ENCODE results near the gene IFRD2.

IFRD2 gene

DNA sequence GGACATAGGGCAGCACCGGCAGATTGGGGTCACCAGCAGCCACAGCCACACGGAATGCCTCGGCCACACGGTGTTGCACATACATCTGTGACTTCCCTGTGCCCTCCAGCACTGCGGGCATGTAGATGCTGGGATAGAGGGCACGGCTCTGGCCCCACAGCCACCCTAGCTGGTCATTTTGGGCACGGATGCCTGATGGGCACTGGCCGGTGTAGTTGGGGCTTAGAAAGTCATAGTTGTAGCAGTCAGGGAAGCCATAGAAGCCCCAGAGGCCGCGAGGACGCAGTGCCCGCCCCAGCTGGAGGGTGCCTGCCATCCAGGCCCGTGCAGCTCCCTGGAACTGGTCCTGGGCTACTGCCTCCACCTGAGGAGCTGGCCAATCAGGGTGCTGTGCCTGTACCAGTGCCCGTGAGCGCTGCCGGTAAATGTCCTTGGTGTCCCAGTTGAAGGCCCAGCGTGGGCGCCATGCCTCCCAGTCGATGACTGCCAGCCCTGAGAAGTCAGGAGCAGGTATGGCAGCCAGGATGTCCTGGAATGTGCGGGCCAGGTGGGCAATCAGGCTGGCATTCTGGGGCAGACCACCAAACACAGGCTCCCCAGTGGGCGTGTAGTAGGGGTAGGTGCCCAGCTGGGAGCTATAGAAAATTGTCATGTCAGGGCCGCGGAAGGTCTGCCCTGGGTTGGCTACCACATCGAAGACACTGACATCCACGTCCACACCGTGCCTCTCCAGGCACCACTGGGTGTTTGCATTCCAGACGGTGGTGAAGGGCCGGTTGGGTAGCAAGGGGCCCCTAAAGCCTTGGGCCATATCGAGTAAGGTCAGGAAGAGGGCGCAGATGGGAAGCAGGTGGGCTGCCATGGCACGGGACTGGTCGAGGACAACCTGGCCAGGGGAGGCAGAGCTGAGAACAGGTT lies 10.1 kb upstream of the IFRD2 start:
- DNase-seq (ENCODE audit: low read depth in 3 of 3, low spot score in 1 of 3), result no peak

DNA sequence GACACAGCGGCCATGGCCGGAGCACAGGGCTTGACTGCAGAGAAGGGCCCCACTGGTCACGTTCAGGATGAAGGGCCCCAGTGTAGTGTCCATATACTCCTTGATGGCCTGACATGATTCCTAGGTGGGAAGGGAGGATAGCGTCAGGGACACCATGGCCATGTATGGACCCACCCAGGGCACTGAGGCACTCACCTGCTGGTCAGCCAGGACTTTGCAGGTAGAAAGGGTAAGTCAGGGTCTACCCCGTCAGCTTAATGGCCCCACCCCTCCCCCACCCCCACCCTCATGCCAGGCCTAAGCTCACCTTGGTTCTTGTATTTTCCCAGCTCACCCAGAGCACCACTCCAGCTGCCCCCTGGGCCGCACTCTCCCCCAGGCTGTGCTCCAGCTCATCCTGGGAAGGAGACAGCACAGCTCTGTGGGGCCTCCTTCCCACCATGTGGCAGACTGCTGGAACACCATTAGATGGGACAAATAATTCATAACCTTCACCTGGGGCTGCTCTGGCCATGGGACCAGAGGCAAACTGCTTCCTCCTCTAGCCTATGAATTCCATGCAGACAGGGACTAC lies 8.5 kb upstream of the IFRD2 start:
- DNase-seq (ENCODE audit: low read depth in 3 of 3, low spot score in 1 of 3), result no peak

- no peak for DNase-seq (ENCODE audit: low read depth in 3 of 3, low spot score in 1 of 3)
These were observed 7.9 kb upstream of the IFRD2 start for GRCh38 chr3:50299929-50300680.

DNA sequence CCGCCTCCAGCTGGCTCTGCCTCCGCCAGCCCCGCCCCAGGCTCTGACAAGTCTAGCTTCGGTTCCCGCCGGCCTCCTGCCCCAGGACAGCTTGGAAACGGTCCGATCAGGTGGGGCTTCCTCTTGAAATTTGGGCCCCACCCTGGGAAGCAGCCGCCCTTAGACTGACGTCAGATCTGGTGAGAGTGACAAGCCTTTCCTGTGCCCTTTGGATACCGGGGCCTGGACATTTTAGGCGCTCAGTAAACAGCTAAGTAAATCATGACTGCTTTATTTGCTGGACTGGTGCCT lies 7.4 kb upstream of the IFRD2 start:
- no peak for DNase-seq (ENCODE audit: low read depth in 3 of 3, low spot score in 1 of 3)

DNA sequence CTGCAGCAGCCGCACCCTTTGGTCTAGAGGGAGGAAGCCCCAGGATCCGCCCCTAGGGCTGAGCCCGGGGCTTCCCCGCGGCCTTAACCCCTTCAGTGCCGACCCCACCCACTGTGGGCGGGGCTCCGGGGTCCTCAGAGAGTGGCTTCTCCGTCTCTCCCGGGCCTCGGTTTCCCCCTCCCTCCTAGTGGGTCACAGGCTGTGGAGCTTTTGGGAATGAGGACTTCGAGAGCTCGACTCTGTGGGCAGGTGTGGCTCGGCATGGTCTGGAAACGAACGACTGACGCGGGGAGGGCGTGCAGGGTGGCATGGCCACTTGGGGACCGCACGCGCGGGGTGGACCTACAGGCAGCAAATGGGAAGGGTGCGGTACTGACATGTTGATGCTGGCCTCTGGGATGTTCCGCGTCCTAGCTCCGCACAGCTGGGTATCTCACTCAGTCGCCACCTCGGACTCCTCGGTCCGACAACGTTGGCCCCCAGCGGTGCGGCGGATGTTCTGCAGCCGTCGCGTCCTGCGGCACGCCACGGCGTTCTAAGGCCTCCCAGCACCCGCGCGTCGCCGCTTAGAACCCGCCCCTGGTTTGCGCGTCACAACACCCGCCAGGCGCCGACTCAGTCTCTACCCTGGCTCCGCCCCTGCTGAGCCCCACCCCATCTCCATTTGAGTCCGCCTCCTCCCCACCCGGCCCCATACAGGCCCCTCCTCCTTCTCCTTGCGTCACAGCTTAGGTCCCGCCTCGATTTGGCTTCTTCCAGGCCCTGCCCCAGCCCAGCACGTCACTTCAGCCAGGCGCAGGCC lies 6.8 kb upstream of the IFRD2 start, which contains the start of the genes HYAL3 and NAA80:
Gene HYAL3, minus strand, starts transcription at position 570 of the 802 bp plus-strand sequence. CDS start 3,803 bp downstream, outside the sequence.
Gene NAA80, minus strand, starts transcription at position 570 of the 802 bp plus-strand sequence. CDS start 1,942 bp downstream, outside the sequence.
- peak; percentile 97 to 99 (median 98) for DNase-seq (ENCODE audit: low read depth in 3 of 3, low spot score in 1 of 3)

DNA sequence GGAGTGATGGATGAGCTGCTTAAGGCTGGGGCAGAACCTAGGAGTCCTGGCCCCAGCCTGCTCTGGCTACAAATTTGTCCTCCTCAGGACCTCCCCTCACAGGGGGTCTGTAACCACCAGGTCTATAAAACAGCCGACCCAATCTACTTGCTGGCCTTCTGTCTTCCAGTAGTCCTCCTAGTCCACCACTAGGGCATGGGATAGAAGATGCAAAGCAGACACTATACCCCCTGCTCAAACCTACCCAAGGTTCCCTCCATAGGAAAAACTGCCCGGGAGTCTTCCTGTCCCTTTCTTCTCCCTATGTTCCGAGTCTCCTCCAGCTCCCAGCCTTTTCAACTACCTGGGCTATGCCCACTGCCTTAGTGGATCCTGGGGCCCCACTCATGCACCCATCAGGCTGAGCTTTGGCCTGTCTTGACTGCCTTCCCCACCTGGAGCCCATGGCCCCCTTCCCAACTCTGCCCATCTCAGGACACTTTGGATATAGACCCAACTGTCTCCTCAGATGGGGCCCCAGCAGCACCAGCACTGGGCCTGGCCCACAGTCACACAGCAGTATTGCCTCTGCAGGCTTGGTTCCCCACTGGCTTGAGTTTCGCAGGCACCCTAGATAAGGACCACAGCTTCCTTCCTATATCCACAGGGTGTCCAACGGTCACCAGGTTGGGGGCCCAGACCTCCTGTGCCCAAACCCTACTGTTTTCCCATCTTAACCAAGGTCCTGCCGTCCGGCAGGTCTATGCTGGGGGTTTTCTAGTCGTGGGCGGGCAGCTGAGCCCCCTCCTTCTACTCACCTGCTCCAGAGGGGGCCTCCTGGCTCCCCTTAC lies 5.9 kb upstream of the IFRD2 start:
- no peak for DNase-seq (ENCODE audit: low read depth in 3 of 3, low spot score in 1 of 3)

GRCh38 chr3:50297384-50297775 lies 5.2 kb upstream of the IFRD2 start:
- DNase-seq (ENCODE audit: low read depth in 3 of 3, low spot score in 1 of 3), result no peak

- no peak for DNase-seq (ENCODE audit: low read depth in 3 of 3, low spot score in 1 of 3)
These were observed 4.6 kb upstream of the IFRD2 start for GRCh38 chr3:50296721-50297383.

- no peak for DNase-seq (ENCODE audit: low read depth in 3 of 3, low spot score in 1 of 3)
These were observed 3.6 kb upstream of the IFRD2 start for GRCh38 chr3:50295553-50296431.

GRCh38 chr3:50294492-50295403 lies 2.5 kb upstream of the IFRD2 start:
- DNase-seq (ENCODE audit: low read depth in 3 of 3, low spot score in 1 of 3), result no peak

- DNase-seq (ENCODE audit: low read depth in 3 of 3, low spot score in 1 of 3), result no peak
These were observed 1.9 kb upstream of the IFRD2 start for GRCh38 chr3:50294089-50294488.

DNA sequence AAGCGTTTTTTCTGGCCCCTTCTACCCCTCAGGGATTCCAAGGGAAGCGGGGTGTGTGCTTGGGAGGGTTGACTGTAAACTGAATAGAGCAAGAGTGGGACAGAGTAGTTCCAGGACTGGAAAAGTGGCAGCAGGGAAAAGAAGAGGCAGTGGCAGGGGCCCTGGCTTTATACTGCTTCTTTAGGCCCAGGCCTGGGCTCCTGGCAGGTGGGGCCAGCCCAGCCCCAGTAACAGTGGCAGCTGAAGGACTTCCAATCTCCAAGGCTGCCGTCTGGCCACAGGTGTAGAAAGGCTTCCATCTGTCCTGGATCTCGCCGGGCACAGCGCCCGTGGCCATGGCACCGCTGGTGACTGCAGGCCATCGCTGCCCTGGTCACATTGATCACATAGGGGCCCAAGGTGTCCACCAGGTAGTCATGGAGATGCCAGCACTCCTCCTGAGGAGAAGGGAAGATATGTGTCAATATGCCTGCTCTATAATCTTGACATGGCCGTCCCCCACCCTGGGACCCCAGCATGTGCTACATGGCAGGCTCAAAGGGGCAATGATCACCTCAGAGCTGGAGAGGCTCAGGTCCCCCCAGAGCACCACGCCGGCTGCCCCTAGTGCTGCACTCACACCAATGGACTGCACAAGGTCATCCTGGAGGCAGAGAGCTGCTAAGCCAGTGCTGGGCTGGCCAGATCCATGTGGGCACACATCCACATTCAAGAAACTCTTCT lies 1.0 kb upstream of the IFRD2 start:
- DNase-seq (ENCODE audit: low read depth in 3 of 3, low spot score in 1 of 3), result no peak

GRCh38 chr3:50290161-50290641 lies 2.0 kb downstream of the IFRD2 start:
- no peak for DNase-seq (ENCODE audit: low read depth in 3 of 3, low spot score in 1 of 3)

DNA sequence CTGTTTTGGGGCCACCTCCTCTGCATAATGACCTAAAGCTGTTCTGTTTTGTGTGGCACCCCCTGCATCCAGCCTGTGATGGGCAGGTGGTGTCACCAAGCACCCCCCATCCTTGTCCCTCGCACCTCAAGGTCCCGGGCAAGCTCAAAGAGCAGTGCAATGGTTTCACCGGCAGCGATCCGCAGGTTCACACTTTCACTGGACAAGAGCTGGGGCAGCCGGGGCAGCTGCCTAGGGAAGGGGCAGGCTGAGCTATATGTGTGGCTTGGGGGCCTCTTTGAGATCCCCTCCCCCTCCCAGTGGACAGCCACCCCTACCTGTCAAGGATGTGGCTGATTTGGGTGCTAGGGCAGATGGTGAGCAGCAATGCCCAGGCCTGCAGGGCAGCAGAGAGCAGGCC lies 3.1 kb downstream of the IFRD2 start:
- no peak for DNase-seq (ENCODE audit: low read depth in 3 of 3, low spot score in 1 of 3)

DNA sequence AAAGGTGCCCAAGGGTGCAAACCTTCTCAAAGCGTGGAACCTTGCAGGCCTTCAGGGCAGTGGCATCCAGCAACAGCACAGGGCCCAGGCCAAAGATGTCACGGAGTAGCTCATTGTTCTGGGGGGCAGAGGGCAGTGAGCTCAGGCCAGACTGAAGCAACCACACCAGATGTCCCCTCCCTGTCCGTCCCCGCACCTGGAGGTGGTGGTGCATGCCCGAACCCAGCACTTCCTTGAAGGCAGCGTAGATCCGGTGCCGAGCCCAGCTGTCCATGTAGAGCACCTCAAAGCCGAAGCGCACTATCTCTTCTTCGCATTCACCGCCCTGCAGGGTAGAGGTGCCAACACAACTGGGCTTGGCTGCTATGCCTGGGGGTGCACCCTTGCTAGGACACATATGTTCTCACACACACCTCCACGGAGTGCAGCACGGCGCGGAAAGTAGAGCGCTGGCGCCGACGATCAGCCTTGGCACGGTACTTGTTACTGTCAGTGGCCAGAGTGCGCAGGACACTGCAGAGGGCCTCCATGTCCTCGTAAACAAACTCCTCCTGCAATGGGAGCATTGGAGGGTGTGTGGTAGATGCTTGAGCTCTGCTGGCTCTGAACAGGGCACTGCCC lies 3.7 kb downstream of the IFRD2 start:
- no peak for DNase-seq (ENCODE audit: low read depth in 3 of 3, low spot score in 1 of 3)

DNA sequence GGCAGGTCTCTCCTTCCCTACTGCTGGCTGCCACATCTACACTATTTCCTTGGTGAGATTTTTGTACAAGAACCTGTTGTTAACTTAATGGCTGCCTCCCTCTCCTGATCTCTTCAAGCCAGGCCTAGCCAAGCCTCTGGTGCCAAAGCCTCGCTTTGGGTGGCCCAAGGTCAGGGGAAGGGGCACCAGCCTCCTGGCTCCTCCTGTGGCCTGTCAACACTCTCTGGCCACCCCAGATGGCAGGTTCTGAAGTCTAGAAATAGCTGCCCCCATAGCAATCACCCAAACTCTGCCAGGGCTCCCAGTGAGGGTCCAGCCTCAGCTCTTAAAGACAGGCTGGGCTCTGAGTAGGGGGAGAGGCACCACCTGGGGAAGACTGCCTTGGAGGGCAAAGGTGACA lies 5.0 kb downstream of the IFRD2 start:
- DNase-seq (ENCODE audit: low read depth in 3 of 3, low spot score in 1 of 3), result no peak

Measured in stimulated activated CD4-positive, alpha-beta T cell treated with anti-CD3 and anti-CD28 coated beads, TNF-alpha, amount 100 ng/mL, for 1 hour (primary cell).